ENCODE measurements around the gene BCL2.

The BCL2 gene

GRCh38 chr18:63158676-63159291 is 160.8 kb downstream of the BCL2 start:
- peaks cover 17% of the 10 kb centered on the region; the same call in 1 of the 2 replicates for H3K36me3 ChIP-seq (ENCODE audit: insufficient read depth, low read length)
- peaks cover 28% of the 10 kb centered on the region for H4K20me1 ChIP-seq (ENCODE audit: insufficient read depth, low read length)
- peaks cover 99% of the 10 kb centered on the region for H3K79me2 ChIP-seq (ENCODE audit: insufficient read depth, low read length)
- H3K4me3 ChIP-seq (ENCODE audit: low read depth in 1 of 2, low read length in 2 of 2): no peak overlapping the region
- H3K27me3 ChIP-seq (ENCODE audit: insufficient read depth, low read length, poor library complexity): no peaks in the 10 kb centered on the region
- no peaks in the 10 kb centered on the region for H3K9me3 ChIP-seq (ENCODE audit: insufficient read depth, low read length, severe bottlenecking)
- no peak overlapping the region for H2AFZ ChIP-seq (ENCODE audit: low read depth, low read length)
- no peak overlapping the region for H3K9ac ChIP-seq (ENCODE audit: low read depth, low read length)
- no peak overlapping the region; the same call in 1 of the 2 replicates for H3K27ac ChIP-seq (ENCODE audit: low read length)
- ATAC-seq (ENCODE audit: insufficient read depth, low read depth) (no peak), DNase-seq (no peak)
- peaks cover 40% of the 10 kb centered on the region for H3K4me1 ChIP-seq (ENCODE audit: insufficient read depth, low read length)
- TF ChIP-seq EZH2 (IDR thresholded peaks at IDR 0.05; ENCODE audit: borderline replicate concordance, low read depth, low read length, severe bottlenecking) (no peak), CTCF (IDR thresholded peaks at IDR 0.05; ENCODE audit: borderline replicate concordance, extremely low read depth, low read length, poor library complexity, severe bottlenecking) (no peak)
- H3K4me2 ChIP-seq (ENCODE audit: insufficient read depth, low read length): no peak overlapping the region

- H3K9ac ChIP-seq (ENCODE audit: low read depth, low read length): no peak overlapping the region
- H3K27me3 ChIP-seq (ENCODE audit: insufficient read depth, low read length, poor library complexity): no peaks in the 10 kb centered on the region
- no peak overlapping the region for H2AFZ ChIP-seq (ENCODE audit: low read depth, low read length)
- H3K4me1 ChIP-seq (ENCODE audit: insufficient read depth, low read length): peaks cover 47% of the 10 kb centered on the region
- no peak overlapping the region for H3K4me3 ChIP-seq (ENCODE audit: low read depth in 1 of 2, low read length in 2 of 2)
- H3K4me2 ChIP-seq (ENCODE audit: insufficient read depth, low read length): no peak overlapping the region
- H3K36me3 ChIP-seq (ENCODE audit: insufficient read depth, low read length): peaks cover 17% of the 10 kb centered on the region; the same call in 1 of the 2 replicates
- H3K27ac ChIP-seq (ENCODE audit: low read length): peak overlapping the region; percentile 28
- DNase-seq: no peak
- peaks cover 28% of the 10 kb centered on the region for H4K20me1 ChIP-seq (ENCODE audit: insufficient read depth, low read length)
- ATAC-seq (ENCODE audit: insufficient read depth, low read depth): no peak
- H3K9me3 ChIP-seq (ENCODE audit: insufficient read depth, low read length, severe bottlenecking): no peaks in the 10 kb centered on the region
- TF ChIP-seq EZH2 (IDR thresholded peaks at IDR 0.05; ENCODE audit: borderline replicate concordance, low read depth, low read length, severe bottlenecking) (no peak), CTCF (IDR thresholded peaks at IDR 0.05; ENCODE audit: borderline replicate concordance, extremely low read depth, low read length, poor library complexity, severe bottlenecking) (no peak)
- H3K79me2 ChIP-seq (ENCODE audit: insufficient read depth, low read length): peaks cover 98% of the 10 kb centered on the region
These were observed 161.4 kb downstream of the BCL2 start for GRCh38 chr18:63158012-63158631.

GRCh38 chr18:63157293-63158011 is 162.1 kb downstream of the BCL2 start:
- Histone ChIP-seq H2AFZ (ENCODE audit: low read depth, low read length) (no peak overlapping the region), H3K4me2 (ENCODE audit: insufficient read depth, low read length) (no peak overlapping the region), H3K9ac (ENCODE audit: low read depth, low read length) (no peak overlapping the region), H4K20me1 (ENCODE audit: insufficient read depth, low read length) (peaks cover 24% of the 10 kb centered on the region), H3K27ac (ENCODE audit: low read length) (peak overlapping the region; percentile 28; the same call in 1 of the 2 replicates), H3K79me2 (ENCODE audit: insufficient read depth, low read length) (peaks cover 98% of the 10 kb centered on the region), H3K9me3 (ENCODE audit: insufficient read depth, low read length, severe bottlenecking) (no peaks in the 10 kb centered on the region), H3K36me3 (ENCODE audit: insufficient read depth, low read length) (peaks cover 17% of the 10 kb centered on the region; the same call in 1 of the 2 replicates), H3K27me3 (ENCODE audit: insufficient read depth, low read length, poor library complexity) (no peaks in the 10 kb centered on the region), H3K4me3 (ENCODE audit: low read depth in 1 of 2, low read length in 2 of 2) (no peak overlapping the region), H3K4me1 (ENCODE audit: insufficient read depth, low read length) (peaks cover 47% of the 10 kb centered on the region)
- DNase-seq (no peak), ATAC-seq (ENCODE audit: insufficient read depth, low read depth) (no peak)
- TF ChIP-seq CTCF (IDR thresholded peaks at IDR 0.05; ENCODE audit: borderline replicate concordance, extremely low read depth, low read length, poor library complexity, severe bottlenecking): no peak
- no peak for TF ChIP-seq EZH2 (IDR thresholded peaks at IDR 0.05; ENCODE audit: borderline replicate concordance, low read depth, low read length, severe bottlenecking)
